ENCODE measurements around the gene DENND6B. TPM values are rescaled to one million over a fixed set of nuclear protein-coding genes. Genes with fewer than 3 reads are reported as not detected.

DENND6B gene
- total RNA-seq, 4 donors from 2014 or later = 8.6 to 13.1 (median 11.7) TPM

DNA sequence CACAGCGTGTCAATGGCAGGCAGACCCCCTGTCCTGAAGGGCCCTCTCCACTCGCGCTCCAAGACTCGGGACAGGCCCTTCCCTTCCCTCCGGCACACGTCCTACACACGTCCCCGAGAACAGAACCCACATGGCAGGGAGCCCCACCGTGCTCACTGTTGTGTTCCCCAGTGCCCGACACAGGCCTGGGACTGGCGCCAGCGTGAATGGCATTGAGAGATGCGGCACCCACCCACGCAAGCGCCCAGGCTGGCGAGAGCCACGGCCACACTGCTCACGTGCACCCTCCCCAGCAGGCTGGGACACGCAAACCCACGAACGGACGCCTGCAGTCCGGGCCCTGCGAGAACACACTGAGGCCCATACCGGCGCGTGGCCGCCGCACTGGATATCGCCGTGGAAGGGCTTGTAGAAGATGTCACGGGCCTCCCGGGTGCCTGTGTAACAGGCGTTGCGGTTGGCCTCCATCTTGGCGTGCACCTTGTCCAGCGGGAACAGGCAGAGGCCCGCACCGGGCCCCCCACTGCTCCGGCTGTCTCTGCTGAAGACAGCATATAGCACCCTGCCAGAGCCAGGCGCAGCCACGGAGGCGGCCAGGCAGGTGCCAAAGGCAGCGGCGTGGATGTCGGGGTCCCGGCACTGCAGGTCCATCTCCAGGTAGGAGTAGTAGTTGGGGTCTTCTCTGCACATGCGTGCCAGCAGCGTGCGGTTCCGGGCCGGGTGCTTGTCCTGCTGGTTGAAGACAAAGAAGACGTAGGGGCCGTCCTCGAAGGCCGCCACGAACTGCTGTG lies 37.5 kb downstream of the DENND6B start:
- DNase-seq (ENCODE audit: low spot score in 2 of 2) = no peak
- Histone ChIP-seq H3K36me3 (peaks cover 20 to 72% (median 28%) of the 10 kb centered on the region in 3 donors), H3K27ac (no peak overlapping the region), H3K9me3 (no peaks in the 10 kb centered on the region), H3K4me1 (peaks cover 0 to 55% (median 24%) of the 10 kb centered on the region in 4 donors), H3K27me3 (no peaks in the 10 kb centered on the region), H3K4me3 (no peak overlapping the region)
- TF ChIP-seq, protein P1, sequence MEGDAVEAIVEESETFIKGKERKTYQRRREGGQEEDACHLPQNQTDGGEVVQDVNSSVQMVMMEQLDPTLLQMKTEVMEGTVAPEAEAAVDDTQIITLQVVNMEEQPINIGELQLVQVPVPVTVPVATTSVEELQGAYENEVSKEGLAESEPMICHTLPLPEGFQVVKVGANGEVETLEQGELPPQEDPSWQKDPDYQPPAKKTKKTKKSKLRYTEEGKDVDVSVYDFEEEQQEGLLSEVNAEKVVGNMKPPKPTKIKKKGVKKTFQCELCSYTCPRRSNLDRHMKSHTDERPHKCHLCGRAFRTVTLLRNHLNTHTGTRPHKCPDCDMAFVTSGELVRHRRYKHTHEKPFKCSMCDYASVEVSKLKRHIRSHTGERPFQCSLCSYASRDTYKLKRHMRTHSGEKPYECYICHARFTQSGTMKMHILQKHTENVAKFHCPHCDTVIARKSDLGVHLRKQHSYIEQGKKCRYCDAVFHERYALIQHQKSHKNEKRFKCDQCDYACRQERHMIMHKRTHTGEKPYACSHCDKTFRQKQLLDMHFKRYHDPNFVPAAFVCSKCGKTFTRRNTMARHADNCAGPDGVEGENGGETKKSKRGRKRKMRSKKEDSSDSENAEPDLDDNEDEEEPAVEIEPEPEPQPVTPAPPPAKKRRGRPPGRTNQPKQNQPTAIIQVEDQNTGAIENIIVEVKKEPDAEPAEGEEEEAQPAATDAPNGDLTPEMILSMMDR (IDR thresholded peaks at IDR 0.05) = no peak
- TF ChIP-seq EP300 (IDR thresholded peaks at IDR 0.05) = no peak
- TF ChIP-seq POLR2A (IDR thresholded peaks at IDR 0.05) = no peak
- WGBS, 2 donors = 86 to 89% methylated on average over 36 to 38 of the region's 57 CpGs

DNA sequence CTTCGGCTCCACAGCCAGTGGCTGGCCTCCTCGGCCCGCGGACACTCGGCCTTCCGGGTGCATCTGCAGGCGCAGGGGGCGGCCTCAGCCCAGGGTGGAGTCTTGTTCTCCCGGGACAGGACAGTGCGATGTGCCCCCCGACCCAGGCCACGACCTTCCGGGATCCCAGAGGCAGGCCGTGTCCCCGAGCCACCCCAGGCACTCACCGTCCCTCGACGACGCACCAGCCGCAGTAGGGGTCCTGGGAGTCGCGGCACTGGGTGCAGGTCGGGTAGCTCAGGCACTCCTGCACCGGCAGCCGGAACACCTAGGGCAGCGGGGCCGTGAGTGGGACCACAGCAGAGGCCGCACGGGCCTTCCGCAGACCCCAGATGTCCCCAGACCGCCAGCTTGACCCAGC lies 39.1 kb downstream of the DENND6B start:
- no peak for DNase-seq (ENCODE audit: low spot score in 2 of 2)
- peaks cover 24 to 88% (median 30%) of the 10 kb centered on the region in 3 donors for H3K36me3 ChIP-seq
- peaks cover 0 to 42% (median 9%) of the 10 kb centered on the region in 4 donors for H3K4me1 ChIP-seq
- no peak overlapping the region for H3K4me3 ChIP-seq
- 93% methylated on average over 19 of the region's 31 CpGs; no CpG with 5 or more reads in 1 of the 2 donors for WGBS, 2 donors
- H3K27ac ChIP-seq = peak overlapping the region in 1 of 4 donors; percentile 39
- no peaks in the 10 kb centered on the region for H3K9me3 ChIP-seq
- no peaks in the 10 kb centered on the region for H3K27me3 ChIP-seq
- no peak for TF ChIP-seq POLR2A (IDR thresholded peaks at IDR 0.05)
- TF ChIP-seq EP300 (IDR thresholded peaks at IDR 0.05) = no peak
- TF ChIP-seq, protein P1 (IDR thresholded peaks at IDR 0.05) = no peak

DNA sequence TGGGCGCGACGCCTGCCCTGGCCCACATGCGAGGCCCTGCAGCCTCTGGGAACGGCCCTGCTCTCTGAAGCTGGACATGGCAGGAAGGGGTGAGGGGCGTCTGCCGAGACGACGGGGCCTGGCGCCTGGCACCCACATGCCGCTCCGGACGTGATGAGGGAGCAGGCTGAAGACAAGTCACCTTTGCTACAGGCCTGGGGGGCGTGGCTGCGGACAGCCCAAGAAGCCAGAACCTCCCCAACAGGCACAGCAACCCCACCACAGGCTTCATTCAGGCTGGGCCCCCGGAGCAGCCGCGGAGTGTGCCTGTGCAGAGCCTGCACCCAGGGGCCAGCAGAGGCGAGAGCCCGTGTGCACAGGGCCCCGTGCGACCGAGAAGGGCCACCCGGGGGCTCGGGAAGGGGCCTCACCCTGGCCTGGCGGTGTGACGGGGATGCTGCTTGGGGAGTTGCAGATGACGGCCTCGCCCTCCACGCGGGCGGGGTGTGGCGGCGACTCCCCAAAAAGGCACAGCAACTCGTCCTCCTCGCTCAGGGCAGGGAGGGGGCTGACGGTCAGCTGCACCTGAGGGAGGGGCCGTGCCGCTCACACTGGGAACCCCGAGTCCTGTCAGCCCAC lies 40.0 kb downstream of the DENND6B start:
- no peak for DNase-seq (ENCODE audit: low spot score in 2 of 2)
- Histone ChIP-seq H3K36me3 (peaks cover 24 to 97% (median 36%) of the 10 kb centered on the region in 3 donors), H3K9me3 (no peaks in the 10 kb centered on the region), H3K27ac (no peak overlapping the region), H3K27me3 (no peaks in the 10 kb centered on the region), H3K4me1 (peaks cover 0 to 36% (median 3%) of the 10 kb centered on the region in 4 donors), H3K4me3 (no peak overlapping the region)
- TF ChIP-seq, protein P1 (IDR thresholded peaks at IDR 0.05) = no peak
- TF ChIP-seq EP300 (IDR thresholded peaks at IDR 0.05) = no peak
- TF ChIP-seq POLR2A (IDR thresholded peaks at IDR 0.05) = no peak
- WGBS, 2 donors = 91% methylated on average over 20 to 32 of the region's 40 CpGs

DNA sequence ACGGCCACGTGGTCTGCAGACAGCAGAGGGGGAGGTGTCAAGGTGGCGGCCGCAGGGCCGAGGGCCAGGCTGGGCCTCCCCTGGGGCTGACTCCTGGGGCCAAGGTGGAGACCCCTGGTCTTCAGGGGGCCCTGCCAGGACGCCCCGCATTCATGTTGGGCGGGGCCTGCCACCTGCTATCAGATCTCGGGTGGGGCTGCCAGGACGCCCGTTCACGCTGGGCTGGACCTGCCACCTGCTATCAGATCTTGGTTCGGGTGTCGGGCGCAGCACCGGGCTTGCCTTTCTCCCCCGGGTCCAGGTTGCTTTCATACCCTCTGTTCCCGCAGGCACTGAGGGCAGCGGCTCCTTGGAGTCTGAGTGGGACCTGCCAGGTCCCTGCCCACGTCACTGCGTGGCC lies 40.5 kb downstream of the DENND6B start:
- Histone ChIP-seq H3K36me3 (peaks cover 24 to 97% (median 40%) of the 10 kb centered on the region in 3 donors), H3K4me3 (no peak overlapping the region), H3K27ac (no peak overlapping the region), H3K9me3 (no peaks in the 10 kb centered on the region), H3K4me1 (peaks cover 0 to 30% (median 0%) of the 10 kb centered on the region in 4 donors), H3K27me3 (no peaks in the 10 kb centered on the region)
- 85 to 92% methylated on average over 7 to 21 of the region's 21 CpGs for WGBS, 2 donors
- TF ChIP-seq EP300 (IDR thresholded peaks at IDR 0.05) = no peak
- no peak for TF ChIP-seq POLR2A (IDR thresholded peaks at IDR 0.05)
- TF ChIP-seq, protein P1 (IDR thresholded peaks at IDR 0.05) = no peak
- DNase-seq (ENCODE audit: low spot score in 2 of 2) = no peak
